Measurements from ENCODE around the gene TMEM135.

Gene TMEM135

DNA sequence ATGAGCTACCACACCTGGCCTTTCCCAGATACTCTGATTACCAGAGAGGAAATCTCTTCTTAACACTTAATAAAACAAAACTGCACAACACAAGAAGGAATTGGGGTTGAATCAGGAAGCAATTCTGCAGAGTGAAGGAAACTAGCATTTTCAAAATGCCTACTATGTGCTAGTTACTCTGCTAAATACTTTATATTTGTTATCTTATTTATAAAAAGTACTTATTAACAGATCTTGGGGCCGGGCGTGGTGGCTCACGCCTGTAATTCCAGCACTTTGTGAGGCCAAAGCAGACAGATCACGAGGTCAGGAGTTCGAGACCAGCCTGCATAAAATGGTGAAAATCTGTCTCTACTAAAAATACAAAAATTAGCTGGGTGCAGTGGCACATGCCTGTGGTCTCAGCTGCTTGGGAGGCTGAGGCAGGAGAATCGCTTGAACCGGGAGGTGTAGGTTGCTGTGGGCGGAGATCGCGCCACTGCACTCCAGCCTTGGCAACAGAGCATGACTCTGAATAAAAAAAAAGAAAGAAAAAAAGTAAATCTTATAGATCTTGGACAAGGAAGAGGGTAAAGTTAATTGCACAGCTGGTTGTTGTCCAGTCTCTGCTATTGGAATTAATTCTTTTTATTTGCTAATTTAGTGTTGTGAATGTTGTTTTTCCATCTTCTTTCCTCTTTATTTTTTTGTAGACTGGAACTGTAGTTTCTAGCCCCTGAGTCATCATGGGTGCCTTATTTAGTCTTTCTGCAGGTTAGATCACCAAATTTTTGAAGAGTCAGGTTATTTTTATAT, 22.1 kb downstream of the TMEM135 start:
- no peaks in the 10 kb centered on the region for H3K9me2 ChIP-seq (replicated peaks; ENCODE audit: control insufficient read depth, low read length)
- no peaks in the 10 kb centered on the region for H4K20me1 ChIP-seq (ENCODE audit: control insufficient read depth, insufficient read depth, low read depth, low read length)

DNA sequence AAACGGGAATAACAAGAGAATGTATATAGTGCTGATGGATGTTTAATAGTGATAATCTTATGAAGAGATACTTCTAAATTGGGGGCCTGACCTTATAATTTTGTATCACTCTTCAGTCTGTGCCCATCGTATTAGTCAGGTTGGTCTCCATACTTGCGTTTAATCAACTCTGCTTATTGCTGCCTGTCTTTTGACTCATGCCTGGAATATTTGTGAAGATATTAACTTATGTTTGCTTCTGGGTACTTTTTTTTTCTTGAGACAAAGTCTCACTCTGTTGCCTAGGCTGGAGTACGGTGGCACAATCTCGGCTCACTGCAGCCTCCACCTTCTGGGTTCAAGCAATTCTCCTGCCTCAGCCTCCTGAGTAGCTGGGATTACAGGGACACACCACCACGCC, 24.0 kb downstream of the TMEM135 start:
- no peaks in the 10 kb centered on the region for H3K9me2 ChIP-seq (replicated peaks; ENCODE audit: control insufficient read depth, low read length)
- no peaks in the 10 kb centered on the region for H4K20me1 ChIP-seq (ENCODE audit: control insufficient read depth, insufficient read depth, low read depth, low read length)
- H3K9me3 ChIP-seq (ENCODE audit: control insufficient read depth, insufficient read depth, low read length) = no peaks in the 10 kb centered on the region
- H3K79me2 ChIP-seq (ENCODE audit: control insufficient read depth, low read length) = peaks cover 65% of the 10 kb centered on the region
- no peaks in the 10 kb centered on the region for H3K27me3 ChIP-seq (ENCODE audit: control insufficient read depth, low read length)
- no peak overlapping the region for H3K4me2 ChIP-seq (ENCODE audit: low read length)
- no peak overlapping the region for H3K4me3 ChIP-seq (ENCODE audit: low read length)
- no peak overlapping the region for H3K27ac ChIP-seq (ENCODE audit: low read depth, low read length)
- TF ChIP-seq EZH2phosphoT487 (IDR thresholded peaks at IDR 0.05; ENCODE audit: borderline replicate concordance, low read length) = no peak
- TF ChIP-seq, protein P1, sequence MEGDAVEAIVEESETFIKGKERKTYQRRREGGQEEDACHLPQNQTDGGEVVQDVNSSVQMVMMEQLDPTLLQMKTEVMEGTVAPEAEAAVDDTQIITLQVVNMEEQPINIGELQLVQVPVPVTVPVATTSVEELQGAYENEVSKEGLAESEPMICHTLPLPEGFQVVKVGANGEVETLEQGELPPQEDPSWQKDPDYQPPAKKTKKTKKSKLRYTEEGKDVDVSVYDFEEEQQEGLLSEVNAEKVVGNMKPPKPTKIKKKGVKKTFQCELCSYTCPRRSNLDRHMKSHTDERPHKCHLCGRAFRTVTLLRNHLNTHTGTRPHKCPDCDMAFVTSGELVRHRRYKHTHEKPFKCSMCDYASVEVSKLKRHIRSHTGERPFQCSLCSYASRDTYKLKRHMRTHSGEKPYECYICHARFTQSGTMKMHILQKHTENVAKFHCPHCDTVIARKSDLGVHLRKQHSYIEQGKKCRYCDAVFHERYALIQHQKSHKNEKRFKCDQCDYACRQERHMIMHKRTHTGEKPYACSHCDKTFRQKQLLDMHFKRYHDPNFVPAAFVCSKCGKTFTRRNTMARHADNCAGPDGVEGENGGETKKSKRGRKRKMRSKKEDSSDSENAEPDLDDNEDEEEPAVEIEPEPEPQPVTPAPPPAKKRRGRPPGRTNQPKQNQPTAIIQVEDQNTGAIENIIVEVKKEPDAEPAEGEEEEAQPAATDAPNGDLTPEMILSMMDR (IDR thresholded peaks at IDR 0.05; ENCODE audit: low read depth, low read length, poor library complexity, severe bottlenecking) = no peak
- H3K4me1 ChIP-seq (ENCODE audit: control insufficient read depth, low read length) = no peaks in the 10 kb centered on the region
- no peaks in the 10 kb centered on the region for H3F3A ChIP-seq (ENCODE audit: control insufficient read depth, insufficient read depth)
- H3K36me3 ChIP-seq (ENCODE audit: control insufficient read depth, low read length) = no peaks in the 10 kb centered on the region

More for the DNA sequence above, 22.1 kb downstream of the TMEM135 start:
- no peak overlapping the region for H3K4me2 ChIP-seq (ENCODE audit: low read length)
- no peaks in the 10 kb centered on the region for H3K9me3 ChIP-seq (ENCODE audit: control insufficient read depth, insufficient read depth, low read length)
- peaks cover 60% of the 10 kb centered on the region for H3K79me2 ChIP-seq (ENCODE audit: control insufficient read depth, low read length)
- no peak overlapping the region for H3K27ac ChIP-seq (ENCODE audit: low read depth, low read length)
- no peaks in the 10 kb centered on the region for H3K27me3 ChIP-seq (ENCODE audit: control insufficient read depth, low read length)
- TF ChIP-seq, protein P1 (IDR thresholded peaks at IDR 0.05; ENCODE audit: low read depth, low read length, poor library complexity, severe bottlenecking) = no peak
- no peak for TF ChIP-seq EZH2phosphoT487 (IDR thresholded peaks at IDR 0.05; ENCODE audit: borderline replicate concordance, low read length)
- no peaks in the 10 kb centered on the region for H3F3A ChIP-seq (ENCODE audit: control insufficient read depth, insufficient read depth)
- H3K36me3 ChIP-seq (ENCODE audit: control insufficient read depth, low read length) = no peaks in the 10 kb centered on the region
- no peak overlapping the region for H3K4me3 ChIP-seq (ENCODE audit: low read length)
- no peaks in the 10 kb centered on the region for H3K4me1 ChIP-seq (ENCODE audit: control insufficient read depth, low read length)

DNA sequence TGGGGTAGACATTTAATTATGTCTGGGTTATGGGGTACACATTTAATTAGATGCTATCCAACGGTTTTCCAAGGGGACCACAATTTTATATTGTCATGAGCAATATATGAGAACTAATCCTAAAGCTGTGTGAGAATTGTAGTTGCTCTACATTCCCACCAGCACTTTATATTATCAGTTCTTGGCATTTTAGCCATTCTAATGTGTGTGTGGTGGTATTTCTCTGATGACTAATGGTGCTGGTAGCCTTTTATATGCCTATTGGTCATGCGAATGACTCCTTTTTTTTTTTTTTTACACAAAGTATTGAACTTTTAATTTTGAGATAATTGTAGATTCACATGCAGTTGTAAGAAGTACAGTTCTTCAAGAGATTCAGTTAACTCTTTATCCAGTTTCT, 26.2 kb downstream of the TMEM135 start:
- Histone ChIP-seq H3K4me3 (ENCODE audit: low read length) (no peak overlapping the region), H3K79me2 (ENCODE audit: control insufficient read depth, low read length) (peaks cover 59% of the 10 kb centered on the region), H3K4me1 (ENCODE audit: control insufficient read depth, low read length) (no peaks in the 10 kb centered on the region), H3K27me3 (ENCODE audit: control insufficient read depth, low read length) (no peaks in the 10 kb centered on the region), H3K27ac (ENCODE audit: low read depth, low read length) (no peak overlapping the region), H3K9me3 (ENCODE audit: control insufficient read depth, insufficient read depth, low read length) (no peaks in the 10 kb centered on the region), H3K36me3 (ENCODE audit: control insufficient read depth, low read length) (peaks cover 2% of the 10 kb centered on the region; the same call in 1 of the 2 replicates), H3F3A (ENCODE audit: control insufficient read depth, insufficient read depth) (no peaks in the 10 kb centered on the region), H3K9me2 (replicated peaks; ENCODE audit: control insufficient read depth, low read length) (no peaks in the 10 kb centered on the region), H4K20me1 (ENCODE audit: control insufficient read depth, insufficient read depth, low read depth, low read length) (no peaks in the 10 kb centered on the region), H3K4me2 (ENCODE audit: low read length) (no peak overlapping the region)
- TF ChIP-seq, protein P1 (IDR thresholded peaks at IDR 0.05; ENCODE audit: low read depth, low read length, poor library complexity, severe bottlenecking) = no peak
- no peak for TF ChIP-seq EZH2phosphoT487 (IDR thresholded peaks at IDR 0.05; ENCODE audit: borderline replicate concordance, low read length)
